C4-2B (cell line): ENCODE data around the gene CEACAM19.

Experiments used
- CTCF ChIP-seq: fragments of 450-650 bp; conservative IDR thresholded peaks from 2 replicates; pipeline ENCODE4 v1.5.1; 2017; ENCODE audit warnings: mild to moderate bottlenecking
- ZFX ChIP-seq: fragments of 450-650 bp; IDR thresholded peaks from 2 replicates; pipeline ENCODE4 v1.6.1; 2017

- no peak for TF ChIP-seq CTCF
- TF ChIP-seq ZFX = no peak
Measured at GRCh38 chr19:44646049-44646416, 25.2 kb upstream of the CEACAM19 start.
